Islet precursor cell (in vitro differentiated cells): Measurements from ENCODE around the gene ADARB1.

Experiments
- DNase-seq: peaks from one replicate; pipeline ENCODE4 v3.0.0-alpha.2; 2018

The ADARB1 gene

GRCh38 chr21:45076245-45076711 is 1.9 kb downstream of the ADARB1 start:
- peak; percentile 71 for DNase-seq

- DNase-seq: peak; percentile 29
These were observed 4.0 kb downstream of the ADARB1 start for GRCh38 chr21:45078371-45078770.

GRCh38 chr21:45078877-45079281 is 4.5 kb downstream of the ADARB1 start:
- DNase-seq: peak; percentile 18

- DNase-seq: peak; percentile 7
These were observed 5.0 kb downstream of the ADARB1 start for GRCh38 chr21:45079351-45079750.

GRCh38 chr21:45080232-45080631 is 5.9 kb downstream of the ADARB1 start:
- DNase-seq: peak; percentile 48

- DNase-seq: peak; percentile 89
These were observed 6.4 kb downstream of the ADARB1 start for GRCh38 chr21:45080639-45081414.

GRCh38 chr21:45081636-45082035 is 7.3 kb downstream of the ADARB1 start:
- DNase-seq: peak; percentile 25

GRCh38 chr21:45082736-45083135 is 8.4 kb downstream of the ADARB1 start:
- DNase-seq: peak; percentile 31

GRCh38 chr21:45084121-45084520 is 9.7 kb downstream of the ADARB1 start:
- DNase-seq: peak; percentile 32

- peak; percentile 43 for DNase-seq
These were observed 10.6 kb downstream of the ADARB1 start for GRCh38 chr21:45084881-45085536.

- peak; percentile 55 for DNase-seq
These were observed 11.3 kb downstream of the ADARB1 start for GRCh38 chr21:45085700-45086099.

- DNase-seq: peak; percentile 51
These were observed 12.1 kb downstream of the ADARB1 start for GRCh38 chr21:45086337-45086958.

- peak; percentile 15 for DNase-seq
These were observed 12.8 kb downstream of the ADARB1 start for GRCh38 chr21:45087022-45087823.

- DNase-seq: peak; percentile 22
These were observed 13.7 kb downstream of the ADARB1 start for GRCh38 chr21:45088116-45088515.

GRCh38 chr21:45088729-45089128 is 14.3 kb downstream of the ADARB1 start:
- peak; percentile 62 for DNase-seq

GRCh38 chr21:45089964-45090363 is 15.6 kb downstream of the ADARB1 start:
- no peak for DNase-seq

GRCh38 chr21:45090966-45091365 is 16.6 kb downstream of the ADARB1 start:
- no peak for DNase-seq

GRCh38 chr21:45091550-45092322 is 17.4 kb downstream of the ADARB1 start:
- no peak for DNase-seq

- no peak for DNase-seq
These were observed 18.7 kb downstream of the ADARB1 start for GRCh38 chr21:45093035-45093532.

GRCh38 chr21:45094412-45094811 is 20.0 kb downstream of the ADARB1 start:
- DNase-seq: no peak

GRCh38 chr21:45095505-45095904 is 21.1 kb downstream of the ADARB1 start:
- DNase-seq: no peak

GRCh38 chr21:45096217-45096616 is 21.8 kb downstream of the ADARB1 start:
- no peak for DNase-seq
